Glutamatergic neuron (in vitro differentiated cells): Measurements from ENCODE around the gene SLC5A3. TPM values are rescaled to one million over a fixed set of nuclear protein-coding genes. Genes with fewer than 3 reads are reported as not detected.

ENCODE experiments used
- DNase-seq: peaks from one replicate; pipeline ENCODE4 v3.0.0; 2022
- H3K27ac Mint-ChIP-seq: one replicate; pipeline ENCODE4 v1.8.0; 2020; ENCODE audit warnings: mild to moderate bottlenecking, mixed read lengths, inconsistent platforms; ENCODE audit not compliant: unreplicated experiment
- H3K27me3 Mint-ChIP-seq: one replicate; pipeline ENCODE4 v1.8.0; 2020; ENCODE audit warnings: mild to moderate bottlenecking, moderate library complexity, mixed read lengths, inconsistent platforms; ENCODE audit not compliant: unreplicated experiment
- H3K36me3 Mint-ChIP-seq: one replicate; pipeline ENCODE4 v1.8.0; 2020; ENCODE audit warnings: mild to moderate bottlenecking, mixed read lengths, inconsistent platforms; ENCODE audit not compliant: unreplicated experiment
- H3K4me1 Mint-ChIP-seq: one replicate; pipeline ENCODE4 v1.8.0; 2020; ENCODE audit warnings: mild to moderate bottlenecking, low read depth, mixed read lengths, inconsistent platforms; ENCODE audit not compliant: unreplicated experiment
- H3K4me3 Mint-ChIP-seq: one replicate; pipeline ENCODE4 v1.8.0; 2020; ENCODE audit warnings: mild to moderate bottlenecking, mixed read lengths, inconsistent platforms; ENCODE audit not compliant: unreplicated experiment
- H3K9me3 Mint-ChIP-seq: one replicate; pipeline ENCODE4 v1.8.0; 2020; ENCODE audit warnings: mild to moderate bottlenecking, moderate library complexity, mixed read lengths, inconsistent platforms; ENCODE audit not compliant: unreplicated experiment
- CTCF ChIP-seq: fragments of 200-600 bp; sonication (generic); IDR thresholded peaks from one replicate; pipeline ENCODE4 v1.5.0; 2021; ENCODE audit not compliant: partially characterized antibody, unreplicated experiment
- total RNA-seq: library from RNA; stranded (reverse); fragmentation: NEBNext Ultra II Directional; extraction: Animal tissue kit (Norgen Biotek cat#: 25700); gene quantifications from one replicate; pipeline ENCODE4 v1.2.1, GENCODE V29; 2021; ENCODE audit not compliant: unreplicated experiment

Gene SLC5A3
- total RNA-seq, 1 donor from 2014 or later, result 5.5 TPM

DNA sequence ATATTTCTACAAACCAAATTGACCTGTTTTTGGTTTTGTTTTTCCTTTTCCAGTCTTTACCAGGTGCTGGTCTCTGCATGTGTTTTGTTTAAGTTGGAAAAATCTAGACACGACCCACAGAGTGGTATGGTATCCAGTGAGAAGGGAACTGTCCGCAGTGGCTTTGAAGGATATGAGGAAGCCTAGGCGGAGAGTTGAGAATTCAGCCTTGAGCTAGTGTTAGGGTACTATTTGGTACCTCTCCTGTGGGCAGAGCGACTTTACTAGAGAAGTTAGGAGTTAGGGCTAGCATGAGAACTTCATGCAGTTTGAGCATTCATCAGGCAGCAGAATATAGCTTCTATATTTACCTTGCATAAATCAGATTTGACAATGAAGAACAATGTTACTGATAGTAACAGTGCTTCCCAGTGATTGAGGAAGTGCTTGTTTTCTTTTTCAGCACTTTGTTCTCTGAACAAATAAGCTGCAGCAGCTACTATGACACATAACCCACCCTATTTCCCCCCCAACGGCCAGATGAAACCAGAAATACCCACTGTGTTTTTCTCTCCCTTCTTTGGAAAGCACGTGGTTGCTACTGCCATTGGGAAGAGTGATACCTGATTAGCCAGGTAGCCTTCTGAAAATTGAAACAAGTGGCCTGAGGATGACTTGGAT lies 19.0 kb downstream of the SLC5A3 start:
- H3K4me1 Mint-ChIP-seq, result no peaks in the 10 kb centered on the region
- H3K9me3 Mint-ChIP-seq, result no peaks in the 10 kb centered on the region
- H3K27me3 Mint-ChIP-seq, result no peaks in the 10 kb centered on the region
- no peaks in the 10 kb centered on the region for H3K36me3 Mint-ChIP-seq
- no peak overlapping the region for H3K27ac Mint-ChIP-seq
- DNase-seq, result no peak
- no peak overlapping the region for H3K4me3 Mint-ChIP-seq
- no peak for TF ChIP-seq CTCF

- no peak overlapping the region for H3K27ac Mint-ChIP-seq
- DNase-seq, result no peak
- H3K27me3 Mint-ChIP-seq, result no peaks in the 10 kb centered on the region
- H3K9me3 Mint-ChIP-seq, result no peaks in the 10 kb centered on the region
- H3K4me3 Mint-ChIP-seq, result no peak overlapping the region
- no peaks in the 10 kb centered on the region for H3K4me1 Mint-ChIP-seq
- no peaks in the 10 kb centered on the region for H3K36me3 Mint-ChIP-seq
- no peak for TF ChIP-seq CTCF
Measured at GRCh38 chr21:34093083-34093482, 19.7 kb downstream of the SLC5A3 start.

- Mint-ChIP-seq H3K9me3 (no peaks in the 10 kb centered on the region), H3K4me1 (no peaks in the 10 kb centered on the region), H3K4me3 (no peak overlapping the region), H3K27ac (no peak overlapping the region), H3K27me3 (no peaks in the 10 kb centered on the region), H3K36me3 (no peaks in the 10 kb centered on the region)
- DNase-seq, result no peak
- no peak for TF ChIP-seq CTCF
Measured at GRCh38 chr21:34094949-34095348, 21.6 kb downstream of the SLC5A3 start.

GRCh38 chr21:34097442-34097841 lies 24.1 kb downstream of the SLC5A3 start:
- no peaks in the 10 kb centered on the region for H3K9me3 Mint-ChIP-seq
- H3K27me3 Mint-ChIP-seq, result no peaks in the 10 kb centered on the region
- TF ChIP-seq CTCF, result no peak
- H3K4me3 Mint-ChIP-seq, result no peak overlapping the region
- H3K36me3 Mint-ChIP-seq, result no peaks in the 10 kb centered on the region
- H3K4me1 Mint-ChIP-seq, result no peaks in the 10 kb centered on the region
- no peak overlapping the region for H3K27ac Mint-ChIP-seq
- no peak for DNase-seq

GRCh38 chr21:34100337-34100736 lies 27.0 kb downstream of the SLC5A3 start:
- no peak for DNase-seq
- H3K4me3 Mint-ChIP-seq, result no peak overlapping the region
- no peak for TF ChIP-seq CTCF
- H3K4me1 Mint-ChIP-seq, result no peaks in the 10 kb centered on the region
- H3K27ac Mint-ChIP-seq, result no peak overlapping the region
- H3K9me3 Mint-ChIP-seq, result no peaks in the 10 kb centered on the region
- no peaks in the 10 kb centered on the region for H3K27me3 Mint-ChIP-seq
- no peaks in the 10 kb centered on the region for H3K36me3 Mint-ChIP-seq
